Measurements from ENCODE around the gene S100A5.

DNA sequence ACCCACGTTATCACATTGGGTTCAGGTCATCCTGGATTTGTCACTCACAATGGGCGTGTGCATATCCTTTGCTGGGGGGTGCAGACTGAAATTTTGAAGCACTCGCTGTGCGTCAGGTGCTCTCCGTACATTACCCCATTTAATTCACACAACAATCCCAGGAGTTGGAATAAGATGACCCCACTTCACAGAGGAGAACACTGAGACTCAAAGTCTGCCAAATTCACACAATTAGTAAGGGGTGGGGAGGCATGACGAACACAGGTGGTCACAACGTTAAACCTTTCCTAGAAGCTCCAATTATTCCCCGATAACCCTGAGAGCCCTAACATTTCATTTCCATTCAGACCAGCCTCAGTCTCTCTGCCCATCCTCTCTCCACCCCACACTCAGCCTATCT lies 28.7 kb upstream of the S100A5 start:
- TF ChIP-seq POLR2A (conservative IDR thresholded peaks at IDR 0.05) = no peak
- TF ChIP-seq ZNF436 (CRISPR knock-in tag; IDR thresholded peaks at IDR 0.05) = no peak
- no peak for TF ChIP-seq CTCF (IDR thresholded peaks at IDR 0.05 in 2 of 3, conservative IDR thresholded peaks at IDR 0.05 in 1 of 3; ENCODE audit: insufficient read depth in 2 of 3, low read depth in 1 of 3, low read length in 3 of 3)
- TF ChIP-seq EZH2 (IDR thresholded peaks at IDR 0.05; ENCODE audit: borderline replicate concordance, low read depth, low read length) = no peak
- TF ChIP-seq BRCA1 (IDR thresholded peaks at IDR 0.05) = no peak
- no peak for TF ChIP-seq BRCA1 (CRISPR knock-in tag; IDR thresholded peaks at IDR 0.05)
- TF ChIP-seq GATA2 (CRISPR knock-in tag; IDR thresholded peaks at IDR 0.05) = no peak
- TF ChIP-seq RFX5 (IDR thresholded peaks at IDR 0.05; ENCODE audit: low read depth, low read length) = no peak

Measured in K562 (cell line).